H1 (cell line): ENCODE results near the gene ADCY1. TPM values are rescaled to one million over a fixed set of nuclear protein-coding genes. Genes with fewer than 3 reads are reported as not detected.

Experiments
- CBX5 ChIP-seq: fragments of 300-800, 300-1000 bp; sonication (generic); IDR thresholded peaks from 2 replicates; pipeline ENCODE4 v1.7.1; 2016; ENCODE audit warnings: antibody characterized with exemption, low read length, low read depth
- CHD7 ChIP-seq: fragments of 300-600 bp; sonication (generic); IDR thresholded peaks from 2 replicates; pipeline ENCODE4 v1.7.1; 2012; ENCODE audit warnings: low read length, moderate library complexity, mild to moderate bottlenecking, inconsistent platforms; ENCODE audit not compliant: insufficient replicate concordance
- EZH2 ChIP-seq: fragments of 200-600 bp; sonication (generic); IDR thresholded peaks from 2 replicates; pipeline ENCODE4 v1.7.1; 2012; ENCODE audit warnings: low read depth, mild to moderate bottlenecking, moderate library complexity, low read length, inconsistent platforms; ENCODE audit not compliant: severe bottlenecking
- FOSL1 ChIP-seq: IDR thresholded peaks from 2 replicates; pipeline ENCODE4 v1.6.1; 2011; ENCODE audit warnings: mild to moderate bottlenecking, low read depth, low read length, moderate library complexity; ENCODE audit not compliant: insufficient read depth
- MAFK ChIP-seq: IDR thresholded peaks from 2 replicates; pipeline ENCODE4 v1.6.1; 2012; ENCODE audit warnings: low read depth, mild to moderate bottlenecking, improper control_type of control experiment, low read length
- NANOG ChIP-seq: IDR thresholded peaks from 2 replicates; pipeline ENCODE4 v1.6.1; 2011; ENCODE audit warnings: low read length, low read depth, mild to moderate bottlenecking, inconsistent platforms; ENCODE audit not compliant: insufficient read depth, poor library complexity, severe bottlenecking
- SAP30 ChIP-seq: fragments of 300-600 bp; sonication (generic); IDR thresholded peaks from 2 replicates; pipeline ENCODE4 v1.7.1; 2012; ENCODE audit warnings: low read length, moderate library complexity, mild to moderate bottlenecking, inconsistent platforms; ENCODE audit not compliant: insufficient read depth, insufficient replicate concordance
- SUZ12 ChIP-seq: fragments of 200-600 bp; sonication (generic); IDR thresholded peaks from 2 replicates; pipeline ENCODE4 v1.6.1; 2012; ENCODE audit warnings: mild to moderate bottlenecking, inconsistent platforms, low read length, moderate library complexity, mixed read lengths
- TAF7 ChIP-seq: optimal IDR thresholded peaks from 2 replicates; pipeline ENCODE3; 2011; ENCODE audit warnings: low read depth, mild to moderate bottlenecking, inconsistent platforms, low read length, moderate library complexity, borderline replicate concordance
- YY1 ChIP-seq: IDR thresholded peaks from 2 replicates; pipeline ENCODE4 v1.6.1; 2011; ENCODE audit warnings: low read depth, mild to moderate bottlenecking, low read length
- polyA plus RNA-seq, 7 experiments: library from polyadenylated mRNA; depleted of rRNA in 3 of 7; stranded (reverse) in 5 of 7; unstranded in 2 of 7; fragments of >200 nt in 5 of 7; fragments of 200-250 nt in 2 of 7; gene quantifications; 1 replicate in 5 of 7; 2 replicates in 1 of 7; 4 replicates in 1 of 7; pipeline versions ENCODE4 v1.2.1 to v1.2.3, GENCODE V29; 2011 to 2013; ENCODE audit warnings: missing spikeins in 2 of 7, mixed read lengths in 2 of 7
- total RNA-seq: library from RNA; stranded (reverse); fragmentation: NEBNext Ultra II Directional; extraction: Animal tissue kit (Norgen Biotek cat#: 25700); gene quantifications from 2 replicates; pipeline ENCODE4 v1.2.1, GENCODE V29; 2021

Gene ADCY1
- total and polyA plus RNA-seq, 2 of the 8 experiments (the other 6 are each of a cell fraction or from before 2014, with no cell fraction given), result 7.9 to 26.9 TPM

GRCh38 chr7:45589915-45590678 is 15.9 kb downstream of the ADCY1 start (continued):
- TF ChIP-seq CHD7, result no peak
- no peak for TF ChIP-seq NANOG
- TF ChIP-seq CBX5, result no peak
- TF ChIP-seq SAP30, result no peak
- TF ChIP-seq TAF7, result no peak
- no peak for TF ChIP-seq EZH2
- TF ChIP-seq FOSL1, result no peak
- no peak for TF ChIP-seq YY1
- no peak for TF ChIP-seq MAFK
- TF ChIP-seq SUZ12, result no peak
